Measurements from ENCODE around the gene SNHG17.

DNA sequence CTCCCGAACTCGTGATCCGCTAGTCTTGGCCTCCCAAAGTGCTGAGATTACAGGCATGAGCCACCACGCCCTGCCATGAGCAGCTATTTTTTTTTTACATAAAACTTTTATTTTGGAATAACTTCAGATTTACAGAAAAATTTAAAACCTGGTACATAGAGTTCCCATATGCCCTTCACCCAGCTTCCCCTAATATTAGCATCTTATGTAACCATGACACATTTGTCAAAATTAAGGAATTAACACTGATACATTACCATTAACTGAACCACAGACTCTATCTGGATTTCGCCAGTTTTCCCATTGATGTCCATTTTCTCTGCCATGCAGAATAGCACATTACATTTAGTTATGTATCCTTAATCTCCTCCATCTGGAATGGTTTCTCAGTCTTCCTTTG, 23.2 kb upstream of the SNHG17 start:
- TF ChIP-seq POLR2A (IDR thresholded peaks at IDR 0.05) (no peak), CTCF (IDR thresholded peaks at IDR 0.05) (no peak)

All from uterus (tissue), 2 donors.